Rectal smooth muscle tissue (tissue), 1 donor: Measurements from ENCODE around the gene MT1H.

Experiments used
- H3K27ac ChIP-seq: one replicate; pipeline ENCODE4 v1.7.0; 2013; ENCODE audit warnings: low read depth, low read length, inconsistent platforms
- H3K27me3 ChIP-seq: one replicate; pipeline ENCODE4 v1.7.0; 2013; ENCODE audit warnings: low read length; ENCODE audit not compliant: control insufficient read depth, insufficient read depth
- H3K36me3 ChIP-seq: one replicate; pipeline ENCODE4 v1.7.0; 2013; ENCODE audit warnings: low read length; ENCODE audit not compliant: control insufficient read depth, insufficient read depth
- H3K4me1 ChIP-seq: one replicate; pipeline ENCODE4 v1.7.0; 2013; ENCODE audit warnings: low read length; ENCODE audit not compliant: control insufficient read depth, insufficient read depth
- H3K4me3 ChIP-seq: one replicate; pipeline ENCODE4 v1.7.0; 2013; ENCODE audit warnings: low read length
- H3K9ac ChIP-seq: one replicate; pipeline ENCODE4 v1.7.0; 2013; ENCODE audit warnings: low read length

MT1H gene

DNA sequence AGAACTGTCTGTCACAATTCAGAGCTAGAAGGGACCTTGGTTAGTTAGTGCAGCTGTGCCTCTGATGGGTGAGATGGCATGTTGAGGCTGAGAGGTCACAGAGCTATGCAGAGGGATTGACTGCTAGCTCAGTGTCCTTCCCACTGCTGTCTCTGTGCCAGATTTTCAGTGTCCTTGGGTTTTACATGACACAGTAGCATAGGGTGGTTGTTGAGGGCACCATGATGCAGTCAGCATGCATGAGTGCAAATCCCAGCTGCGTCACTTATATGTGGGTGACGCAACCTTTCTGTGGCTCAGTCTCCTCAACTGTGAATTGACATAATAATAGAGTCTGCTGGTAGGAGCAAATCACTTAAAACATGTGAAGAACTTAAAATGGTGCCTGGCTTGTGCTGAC is 28.4 kb upstream of the MT1H start:
- Histone ChIP-seq H3K27me3 (peaks cover 24% of the 10 kb centered on the region), H3K27ac (no peak overlapping the region), H3K4me3 (no peak overlapping the region), H3K4me1 (no peaks in the 10 kb centered on the region), H3K36me3 (no peaks in the 10 kb centered on the region), H3K9ac (no peak overlapping the region)

DNA sequence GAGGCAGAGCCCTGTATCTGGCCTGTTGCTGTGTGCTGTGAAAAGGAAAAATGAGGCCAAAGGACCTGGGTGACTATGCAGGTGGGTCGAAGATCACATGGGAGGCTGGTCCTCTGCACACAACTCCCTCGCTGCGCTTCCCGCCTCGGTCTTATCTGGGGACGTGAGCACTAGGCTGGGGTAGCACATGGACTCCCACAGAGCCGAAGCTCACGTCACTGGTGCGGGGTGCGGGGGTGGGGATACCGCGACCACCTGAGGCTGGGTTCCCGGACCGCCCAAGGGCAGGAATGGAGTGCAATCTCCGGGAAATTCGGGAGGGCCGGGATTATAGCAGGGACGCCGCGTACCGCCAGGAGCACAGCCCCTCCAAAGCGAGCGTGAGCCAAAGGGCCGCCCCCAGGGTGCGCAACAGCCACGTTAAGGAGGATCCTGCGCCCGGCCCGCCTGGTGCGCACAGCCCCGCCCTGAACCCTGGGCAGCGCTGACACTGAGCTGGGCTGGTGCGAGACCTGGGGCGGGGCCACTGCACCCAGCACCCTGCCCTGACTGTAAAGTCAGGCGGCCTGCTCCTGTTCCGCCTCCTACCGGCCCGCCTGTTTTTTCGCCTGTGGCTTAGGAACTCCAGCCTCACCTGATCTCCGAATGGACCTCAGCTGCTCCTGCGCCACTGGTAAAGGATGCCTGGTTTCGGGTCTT is 26.4 kb upstream of the MT1H start:
- Histone ChIP-seq H3K4me1 (no peaks in the 10 kb centered on the region), H3K9ac (no peak overlapping the region), H3K4me3 (peak overlapping the region; percentile 48), H3K27ac (no peak overlapping the region), H3K36me3 (no peaks in the 10 kb centered on the region), H3K27me3 (peaks cover 13% of the 10 kb centered on the region)

DNA sequence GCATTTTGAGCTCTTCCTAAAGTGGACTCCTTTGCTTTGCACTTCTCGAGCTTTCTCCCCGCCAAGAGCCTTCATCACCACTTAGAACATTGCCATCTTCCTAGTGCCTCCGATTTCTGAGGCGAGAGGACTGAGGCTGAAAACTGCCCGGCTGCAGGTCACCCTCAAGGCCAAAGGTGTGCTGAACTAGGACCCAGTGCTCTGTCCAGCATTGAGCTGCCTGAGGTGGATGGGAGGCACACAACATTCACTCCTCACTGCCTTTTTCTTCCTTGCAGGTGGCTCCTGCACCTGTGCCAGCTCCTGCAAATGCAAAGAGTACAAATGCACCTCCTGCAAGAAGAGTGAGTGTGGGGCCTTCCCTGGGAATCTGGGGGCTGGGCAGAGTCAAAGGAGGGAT is 25.8 kb upstream of the MT1H start:
- peak overlapping the region; percentile 48 for H3K4me3 ChIP-seq
- H3K27ac ChIP-seq, result no peak overlapping the region
- peaks cover 8% of the 10 kb centered on the region for H3K27me3 ChIP-seq
- no peaks in the 10 kb centered on the region for H3K4me1 ChIP-seq
- no peak overlapping the region for H3K9ac ChIP-seq
- H3K36me3 ChIP-seq, result no peaks in the 10 kb centered on the region

DNA sequence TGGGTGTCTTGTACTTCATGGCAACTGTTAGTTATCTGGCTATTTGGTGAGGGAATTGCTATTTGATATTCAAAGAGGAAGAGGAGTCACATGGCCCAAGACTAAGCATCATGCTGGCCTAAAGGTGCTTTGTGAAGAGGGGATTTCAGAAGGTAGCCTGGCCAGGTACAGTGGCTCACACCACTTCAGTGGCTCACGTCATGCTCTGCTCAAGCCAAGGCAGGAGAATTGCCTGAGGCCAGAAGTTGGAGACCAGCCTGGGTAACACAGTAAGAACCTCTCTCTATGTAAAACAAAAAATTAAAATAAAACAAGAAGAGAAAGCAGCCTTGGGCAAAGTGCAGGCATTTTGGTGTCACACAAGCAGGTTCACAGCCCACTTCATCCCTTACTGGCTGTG is 24.3 kb upstream of the MT1H start:
- H3K4me3 ChIP-seq, result no peak overlapping the region
- no peak overlapping the region for H3K9ac ChIP-seq
- H3K27me3 ChIP-seq, result no peaks in the 10 kb centered on the region
- H3K27ac ChIP-seq, result no peak overlapping the region
- H3K4me1 ChIP-seq, result no peaks in the 10 kb centered on the region
- H3K36me3 ChIP-seq, result no peaks in the 10 kb centered on the region

DNA sequence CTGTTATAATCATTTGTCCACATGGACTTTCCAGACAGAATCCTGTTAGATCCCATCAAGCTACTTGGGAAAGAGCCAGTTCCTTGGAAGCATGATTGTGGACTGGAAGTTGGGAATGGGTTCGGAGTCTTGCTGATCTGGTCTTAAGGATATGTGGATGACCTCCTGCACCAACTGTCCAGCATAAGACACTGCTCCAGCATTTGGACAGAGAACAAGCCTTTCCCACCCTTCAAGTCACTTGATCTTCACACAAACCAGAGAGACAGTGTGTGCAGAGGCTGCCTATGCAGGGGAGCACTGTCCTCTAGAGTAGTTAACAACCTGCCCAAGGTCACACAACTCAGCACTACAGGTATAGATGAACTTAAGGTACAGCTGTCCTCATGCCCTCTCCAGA is 23.8 kb upstream of the MT1H start:
- H3K27me3 ChIP-seq, result no peaks in the 10 kb centered on the region
- no peak overlapping the region for H3K4me3 ChIP-seq
- H3K27ac ChIP-seq, result no peak overlapping the region
- H3K4me1 ChIP-seq, result no peaks in the 10 kb centered on the region
- H3K36me3 ChIP-seq, result no peaks in the 10 kb centered on the region
- H3K9ac ChIP-seq, result no peak overlapping the region

DNA sequence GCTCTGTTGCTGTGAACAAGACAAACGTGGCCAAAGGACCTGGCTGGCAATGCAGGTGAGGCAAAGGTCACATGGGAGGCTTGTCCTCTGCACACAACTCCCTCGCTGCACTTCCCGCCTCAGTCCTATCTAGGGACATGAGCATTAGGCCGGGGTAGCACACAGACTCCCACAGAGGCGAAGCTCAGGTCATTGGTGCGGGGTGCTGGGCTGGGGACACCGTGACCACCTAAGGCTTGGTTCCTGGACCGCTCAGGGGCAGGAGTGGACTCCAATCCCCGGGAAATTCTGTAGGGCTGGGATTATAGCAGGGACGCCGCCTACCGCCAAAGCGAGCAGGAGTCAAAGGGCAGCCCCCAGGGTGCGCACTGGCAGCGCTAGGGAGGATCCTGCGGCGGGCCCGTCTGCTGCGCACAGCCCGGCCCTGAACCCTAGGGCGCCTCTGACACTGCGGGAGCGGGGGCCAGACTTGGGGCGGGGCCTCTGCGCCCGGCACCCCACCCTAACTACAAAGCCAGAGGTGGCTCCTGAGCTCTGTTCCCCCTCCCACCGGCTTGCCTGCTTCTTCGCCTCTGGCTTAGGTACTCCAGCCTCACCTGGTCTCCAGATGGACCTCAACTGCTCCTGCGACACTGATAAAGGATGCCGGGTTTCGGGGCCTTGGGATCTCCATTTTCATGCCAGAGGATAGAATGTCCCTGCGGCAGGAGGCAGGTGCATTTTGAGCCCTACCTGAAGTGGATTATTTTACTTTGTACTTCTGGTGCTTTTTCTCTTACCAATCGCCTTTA is 21.8 kb upstream of the MT1H start:
- no peak overlapping the region for H3K4me3 ChIP-seq
- H3K9ac ChIP-seq, result no peak overlapping the region
- no peaks in the 10 kb centered on the region for H3K36me3 ChIP-seq
- H3K4me1 ChIP-seq, result no peaks in the 10 kb centered on the region
- no peaks in the 10 kb centered on the region for H3K27me3 ChIP-seq
- no peak overlapping the region for H3K27ac ChIP-seq

DNA sequence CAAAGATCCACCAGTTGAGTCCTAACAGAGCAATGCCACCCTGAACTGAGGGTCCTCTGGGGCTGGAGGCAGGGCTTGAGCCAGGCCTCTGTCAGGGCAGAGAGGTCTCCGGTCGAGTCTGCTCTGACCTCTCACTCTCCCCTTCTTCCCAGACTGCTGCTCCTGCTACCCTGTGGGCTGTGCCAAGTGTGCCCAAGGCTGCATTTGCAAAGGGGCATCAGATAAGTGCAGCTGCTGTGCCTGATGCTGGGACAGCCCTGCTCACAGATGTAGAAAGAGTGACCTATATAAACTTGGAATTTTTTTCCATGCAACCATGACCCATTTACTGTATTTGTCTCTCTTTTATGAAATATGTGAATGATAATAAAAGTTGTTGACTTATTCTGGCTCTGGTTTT is 20.3 kb upstream of the MT1H start:
- Histone ChIP-seq H3K4me1 (no peaks in the 10 kb centered on the region), H3K27me3 (no peaks in the 10 kb centered on the region), H3K36me3 (no peaks in the 10 kb centered on the region), H3K4me3 (no peak overlapping the region), H3K27ac (no peak overlapping the region), H3K9ac (no peak overlapping the region)

DNA sequence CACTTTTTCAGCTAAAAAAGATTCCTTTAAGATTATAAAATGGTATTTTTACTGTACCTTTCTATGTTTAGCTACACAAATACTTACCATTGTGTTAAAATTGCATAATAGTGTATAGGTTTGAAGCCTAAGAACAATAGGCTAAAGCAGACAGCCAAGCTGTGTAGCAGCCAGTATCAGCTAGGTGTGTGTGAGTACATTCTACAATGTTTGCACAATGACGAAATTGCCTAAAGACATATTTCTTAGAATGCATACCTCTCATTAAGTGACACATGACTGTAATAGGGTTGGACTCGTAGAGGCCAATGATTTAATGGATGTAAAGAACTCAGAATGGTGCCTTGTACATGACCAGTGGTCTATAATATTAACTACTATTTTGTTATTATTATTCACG is 19.8 kb upstream of the MT1H start:
- Histone ChIP-seq H3K4me3 (no peak overlapping the region), H3K9ac (no peak overlapping the region), H3K36me3 (no peaks in the 10 kb centered on the region), H3K27me3 (no peaks in the 10 kb centered on the region), H3K4me1 (no peaks in the 10 kb centered on the region), H3K27ac (no peak overlapping the region)

DNA sequence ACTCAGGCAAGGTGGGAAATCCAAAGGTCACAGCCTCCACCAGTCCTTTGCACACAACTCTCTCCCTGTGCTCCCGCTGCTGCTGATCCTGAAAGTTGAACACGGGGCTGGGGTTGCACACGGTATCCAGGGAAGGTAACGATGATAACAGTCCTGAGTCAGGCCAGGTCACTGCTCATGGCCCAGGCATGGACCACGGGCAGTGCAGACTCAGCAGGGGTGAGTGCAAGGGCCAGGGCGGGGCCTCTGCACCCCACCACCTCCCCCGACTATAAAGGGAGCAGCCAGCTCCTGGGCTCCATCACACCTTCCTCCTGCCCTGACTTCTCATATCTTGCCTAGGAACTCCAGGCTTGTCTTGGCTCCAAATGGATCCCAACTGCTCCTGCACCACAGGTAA is 18.0 kb upstream of the MT1H start, which contains the start of gene MT1B:
Gene MT1B, plus strand, starts transcription at position 301 of the 400 bp plus-strand sequence. Its CDS starts 68 bp downstream, at position 369.
- H3K36me3 ChIP-seq, result no peaks in the 10 kb centered on the region
- no peak within 1 kb of the TSS for H3K27ac ChIP-seq
- H3K27me3 ChIP-seq, result peaks cover 3% of the 10 kb centered on the region
- no peak within 1 kb of the TSS for H3K9ac ChIP-seq
- H3K4me3 ChIP-seq, result no peak within 1 kb of the TSS
- no peaks in the 10 kb centered on the region for H3K4me1 ChIP-seq

DNA sequence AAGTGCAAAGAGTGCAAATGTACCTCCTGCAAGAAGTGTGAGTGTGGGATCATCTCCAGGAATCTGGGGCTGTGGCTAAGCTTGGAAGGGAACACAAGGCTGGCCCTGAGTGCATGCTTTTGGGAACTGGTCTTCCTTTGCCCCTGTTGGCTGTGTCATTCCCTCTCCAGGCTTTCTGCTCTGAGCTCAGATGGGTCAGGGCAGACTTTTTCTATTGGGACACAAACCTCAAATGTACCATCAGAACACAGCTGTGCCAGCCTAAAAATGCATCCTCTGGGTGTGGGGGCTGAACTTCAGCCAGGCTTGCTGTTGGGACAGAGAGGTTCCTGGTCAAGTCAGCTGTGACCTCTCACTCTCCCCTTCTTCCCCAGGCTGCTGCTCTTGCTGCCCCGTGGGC is 17.0 kb upstream of the MT1H start:
- Histone ChIP-seq H3K36me3 (no peaks in the 10 kb centered on the region), H3K4me1 (no peaks in the 10 kb centered on the region), H3K27ac (no peak overlapping the region), H3K4me3 (no peak overlapping the region), H3K9ac (no peak overlapping the region), H3K27me3 (peaks cover 3% of the 10 kb centered on the region)

DNA sequence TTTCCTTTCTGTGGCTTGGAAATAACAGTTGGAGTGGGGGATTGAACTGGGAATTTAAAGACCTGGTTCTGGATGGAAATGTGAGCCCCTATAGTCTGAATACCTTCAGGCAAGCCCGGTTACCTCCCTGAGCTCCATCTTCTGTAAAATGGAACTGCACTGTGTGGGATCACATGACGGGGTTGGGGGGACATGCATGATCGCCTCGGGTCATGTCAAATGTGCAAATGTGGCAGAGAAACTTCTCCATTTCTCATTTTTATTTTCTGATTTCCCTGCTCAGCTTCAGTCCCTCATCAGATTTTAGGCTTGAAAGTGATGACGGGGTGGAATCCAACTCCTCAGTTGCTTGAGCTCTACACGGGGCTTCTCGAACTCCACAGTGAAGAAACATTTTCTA is 16.4 kb upstream of the MT1H start:
- Histone ChIP-seq H3K4me1 (peaks cover 3% of the 10 kb centered on the region), H3K36me3 (no peaks in the 10 kb centered on the region), H3K4me3 (no peak overlapping the region), H3K27ac (no peak overlapping the region), H3K27me3 (peaks cover 3% of the 10 kb centered on the region), H3K9ac (no peak overlapping the region)

DNA sequence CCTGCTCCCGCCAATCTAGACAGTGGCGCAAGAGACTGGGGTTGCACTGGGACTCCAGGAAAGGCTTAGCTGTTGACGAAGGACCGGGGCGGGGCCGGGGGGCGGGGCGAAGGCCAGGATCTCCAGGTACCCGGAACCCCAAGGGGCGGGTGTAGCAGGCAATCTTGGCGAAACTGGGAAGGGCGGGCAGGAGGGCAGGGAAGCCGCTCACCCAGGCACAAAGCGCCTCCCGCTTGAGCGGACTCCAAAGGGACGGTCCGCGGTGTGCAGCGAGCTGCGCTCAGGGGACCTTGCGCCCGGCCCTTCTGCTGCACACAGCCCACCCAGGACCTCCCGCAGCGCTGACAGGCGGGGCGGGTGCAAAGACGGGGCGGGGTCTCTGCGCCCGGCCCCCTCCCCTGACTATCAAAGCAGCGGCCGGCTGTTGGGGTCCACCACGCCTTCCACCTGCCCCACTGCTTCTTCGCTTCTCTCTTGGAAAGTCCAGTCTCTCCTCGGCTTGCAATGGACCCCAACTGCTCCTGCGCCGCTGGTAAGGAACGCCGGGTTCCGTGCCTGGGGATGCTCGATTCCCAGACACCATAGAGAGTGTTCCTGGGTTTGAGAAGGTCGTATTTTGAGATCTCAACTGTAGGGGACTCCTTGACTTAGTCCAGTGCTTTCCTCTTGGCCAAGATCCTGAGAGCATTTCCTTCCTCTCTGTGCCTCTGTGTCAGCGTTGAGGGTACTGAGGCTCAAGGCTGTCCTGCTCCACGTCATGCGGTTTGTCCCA is 11.9 kb upstream of the MT1H start, which contains the start of gene MT1F:
Gene MT1F, plus strand, starts transcription at position 405 of the 772 bp plus-strand sequence. Its CDS starts 100 bp downstream, at position 505.
- peak within 1 kb of the TSS; percentile 33 for H3K9ac ChIP-seq

More for the DNA sequence above, 11.9 kb upstream of the MT1H start, which contains the start of gene MT1F:
- Histone ChIP-seq H3K36me3 (no peaks in the 10 kb centered on the region), H3K27ac (no peak within 1 kb of the TSS), H3K4me1 (peaks cover 3% of the 10 kb centered on the region), H3K27me3 (peaks cover 3% of the 10 kb centered on the region), H3K4me3 (peak within 1 kb of the TSS; percentile 60)
